ENCODE data around the gene DUSP21.
"Not testable (repeated sequence)": the region's sequence is repeated elsewhere in the genome, so short reads cannot be mapped to it uniquely, and the experiment has no call there.

Gene DUSP21

DNA sequence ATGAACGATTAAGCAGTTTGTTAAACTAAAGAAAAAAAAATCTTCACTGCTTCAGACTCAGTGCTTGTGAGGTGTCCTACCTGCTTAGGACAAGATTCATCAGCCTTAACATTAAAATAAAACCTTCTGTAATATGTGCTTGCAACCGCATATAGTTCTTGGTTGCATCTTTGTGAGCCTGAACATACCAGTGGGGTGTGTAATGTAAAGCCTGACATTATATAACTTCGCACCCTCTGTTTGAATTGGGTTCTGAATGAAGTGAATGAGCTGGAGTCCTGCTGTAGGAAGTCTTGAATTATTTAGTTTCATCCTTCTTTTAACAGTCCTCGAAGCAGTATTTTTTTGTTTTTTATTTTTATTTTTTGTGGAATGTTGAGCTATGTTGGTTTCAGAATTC lies 32.3 kb downstream of the DUSP21 start:
- DNase-seq (ENCODE audit: low read depth) = no peak

- DNase-seq (ENCODE audit: low read depth) = no peak
Observed at GRCh38 chrX:44876767-44877166, 32.9 kb downstream of the DUSP21 start.

GRCh38 chrX:44878780-44879179 lies 35.0 kb downstream of the DUSP21 start:
- no peak for DNase-seq (ENCODE audit: low read depth)

DNA sequence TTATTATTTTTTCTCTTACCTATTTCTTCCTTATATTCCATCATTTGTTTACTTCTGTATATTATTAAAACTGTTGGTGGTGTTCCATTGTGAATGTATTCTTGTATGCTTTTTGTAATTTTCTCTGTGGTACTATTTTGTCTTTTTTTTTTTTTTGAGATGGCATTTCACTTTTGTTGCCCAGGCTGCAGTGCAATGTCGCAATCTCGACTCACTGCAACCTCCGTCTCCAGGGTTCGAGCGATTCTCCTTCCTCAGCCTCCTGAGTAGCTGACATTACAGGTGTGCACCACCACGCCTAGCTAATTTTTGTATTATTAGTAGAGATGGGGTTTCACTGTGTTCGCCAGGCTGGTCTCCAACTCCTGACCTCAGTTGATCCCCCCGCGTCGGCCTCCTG lies 37.7 kb downstream of the DUSP21 start:
- DNase-seq (ENCODE audit: low read depth) = no peak

DNA sequence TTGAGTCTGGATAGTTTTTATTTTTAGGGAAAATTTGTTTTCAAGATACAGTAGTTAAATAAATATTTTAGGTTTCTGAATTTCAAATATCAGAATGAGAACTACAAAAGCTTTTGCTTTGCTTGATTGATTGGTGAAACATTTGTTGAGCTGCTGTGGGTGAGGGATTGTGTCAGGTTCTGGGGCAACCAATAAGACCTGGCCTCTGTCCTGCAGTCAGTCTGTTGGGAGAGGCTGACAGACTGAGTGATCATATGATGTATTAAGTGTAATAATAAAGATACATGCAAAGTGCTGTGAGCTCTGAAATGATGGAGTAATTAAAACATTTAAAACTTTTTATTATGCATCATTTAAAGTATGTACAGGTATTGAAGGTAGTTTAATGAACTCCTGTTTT lies 38.8 kb downstream of the DUSP21 start:
- DNase-seq (ENCODE audit: low read depth) = no peak

- DNase-seq (ENCODE audit: low read depth) = no peak
Observed at GRCh38 chrX:44884944-44885343, 41.1 kb downstream of the DUSP21 start.

GRCh38 chrX:44889824-44890223 lies 46.0 kb downstream of the DUSP21 start:
- DNase-seq (ENCODE audit: low read depth) = no peak

- DNase-seq (ENCODE audit: low read depth) = no peak
Observed at GRCh38 chrX:44890247-44890646, 46.4 kb downstream of the DUSP21 start.

- DNase-seq (ENCODE audit: low read depth) = not testable (repeated sequence)
Observed at GRCh38 chrX:44890687-44891086, 46.9 kb downstream of the DUSP21 start.

DNA sequence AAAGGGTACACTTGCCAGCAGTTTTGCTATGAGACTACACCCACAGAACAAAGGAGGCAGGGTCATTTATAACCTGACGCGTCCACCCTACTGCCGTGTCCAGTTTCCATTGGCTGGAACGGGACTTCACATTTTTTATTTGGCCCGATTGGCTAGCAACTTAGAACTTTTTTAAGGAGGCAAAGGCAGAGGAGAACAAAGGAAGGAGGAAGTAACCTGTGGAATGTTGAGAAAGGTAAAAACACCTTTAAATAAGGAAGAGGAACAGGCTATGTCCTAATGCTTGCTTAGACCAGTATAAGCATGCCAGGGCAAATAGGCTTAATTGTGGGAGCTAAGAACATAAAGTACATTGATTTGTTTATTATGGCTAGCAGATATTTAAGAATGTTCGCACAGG lies 47.8 kb downstream of the DUSP21 start:
- DNase-seq (ENCODE audit: low read depth) = no peak

Measured in GM04503 (cell line).